K562 (cell line): ENCODE data around the gene RNU6-1. TPM values are rescaled to one million over a fixed set of nuclear protein-coding genes. Genes with fewer than 3 reads are reported as not detected.

Experiments used
- CREB1 ChIP-seq, 2 experiments: sonication (generic) in 1 of 2; formaldehyde crosslinking in 1 of 2; IDR thresholded peaks; 2 replicates each; pipeline versions ENCODE4 v1.6.1 to v1.8.0; 2012 to 2022; ENCODE audit warnings: inconsistent platforms in 1 of 2, mild to moderate bottlenecking in 1 of 2, missing genetic modification reagents in 1 of 2, moderate library complexity in 1 of 2
- CTBP1 ChIP-seq: fragments of 450-650 bp; IDR thresholded peaks from 2 replicates; pipeline ENCODE4 v1.6.1; 2016; ENCODE audit warnings: borderline replicate concordance
- EHMT2 ChIP-seq: fragments of 450-650 bp; IDR thresholded peaks from 2 replicates; pipeline ENCODE4 v1.6.1; 2018; ENCODE audit warnings: antibody characterized with exemption
- HNRNPL ChIP-seq: fragments of 200-400 bp; formaldehyde crosslinking; IDR thresholded peaks from 2 replicates; pipeline ENCODE4 v1.6.1; 2017; ENCODE audit warnings: low read depth, mild to moderate bottlenecking, low read length
- KDM5B ChIP-seq: fragments of 200-600 bp; sonication (generic); IDR thresholded peaks from 2 replicates; pipeline ENCODE4 v1.6.1; 2012; ENCODE audit warnings: low read depth, mild to moderate bottlenecking, moderate library complexity, low read length, control low read depth, inconsistent platforms; ENCODE audit not compliant: insufficient replicate concordance
- NCOA2 ChIP-seq, 2 experiments: fragments of 450-650 bp; IDR thresholded peaks; 2 replicates each; pipeline ENCODE4 v1.6.1; 2018; ENCODE audit warnings: mild to moderate bottlenecking in 2 of 2, moderate library complexity in 1 of 2; ENCODE audit not compliant: partially characterized antibody in 2 of 2
- NR2C2 ChIP-seq, 2 experiments: fragments of 200-800 bp in 1 of 2; sonication (Bioruptor generic) in 1 of 2; sonication (generic) in 1 of 2; formaldehyde crosslinking in 1 of 2; IDR thresholded peaks; 2 replicates each; pipeline versions ENCODE4 v1.6.1 to v1.8.0; 2016 to 2022; ENCODE audit warnings: mild to moderate bottlenecking in 1 of 2, missing compliant biosample characterization in 1 of 2, missing genetic modification characterization in 1 of 2, missing genetic modification reagents in 1 of 2
- ZKSCAN1 ChIP-seq: fragments of 150-350 bp; IDR thresholded peaks from 2 replicates; pipeline ENCODE4 v1.6.1; 2016; ENCODE audit warnings: low read depth, low read length
- ZNF134 ChIP-seq: fragments of 250-450 bp; sonication (Bioruptor Pico); conservative IDR thresholded peaks from 2 replicates; pipeline ENCODE4 v1.4.0; 2020
- ZNF140 ChIP-seq: fragments of 250-450 bp; sonication (Bioruptor Pico); IDR thresholded peaks from 2 replicates; pipeline ENCODE4 v1.8.0; 2021; ENCODE audit warnings: moderate library complexity, mild to moderate bottlenecking, inconsistent platforms
- ZNF551 ChIP-seq: fragments of 250-450 bp; sonication (Bioruptor Pico); IDR thresholded peaks from 2 replicates; pipeline ENCODE4 v1.5.0; 2021; ENCODE audit warnings: mild to moderate bottlenecking, moderate library complexity
- ZNF561 ChIP-seq: fragments of 450-650 bp; formaldehyde crosslinking; conservative IDR thresholded peaks from 2 replicates; pipeline ENCODE4 v1.4.0; 2020; ENCODE audit warnings: mild to moderate bottlenecking, moderate library complexity
- ZNF583 ChIP-seq: fragments of 250-450 bp; sonication (Bioruptor Pico); IDR thresholded peaks from 2 replicates; pipeline ENCODE4 v1.4.0; 2020
- ZSCAN32 ChIP-seq: fragments of 450-650 bp; formaldehyde crosslinking; IDR thresholded peaks from 2 replicates; pipeline ENCODE4 v1.4.0; 2020; ENCODE audit warnings: mild to moderate bottlenecking, moderate library complexity
- polyA plus RNA-seq, 8 experiments: library from polyadenylated mRNA; depleted of rRNA in 4 of 8; stranded (reverse) in 5 of 8; unstranded in 3 of 8; fragments of >200 nt; fragmentation: Nextera tagmentation in 2 of 8; fragmentation: Illumina TruSeq in 1 of 8; extraction: Ambion mirVana in 2 of 8; extraction: Trizol in 1 of 8; gene quantifications; 2 replicates each; pipeline versions ENCODE4 v1.2.1 to v1.2.3, GENCODE V29; 2011 to 2014; ENCODE audit warnings: inconsistent platforms in 1 of 8, missing spikeins in 1 of 8
- total RNA-seq, 7 experiments: library from RNA; depleted of rRNA in 6 of 7; stranded (reverse); fragments of >200 nt in 6 of 7; fragmentation: Illumina TruSeq in 2 of 7; extraction: Trizol in 2 of 7; gene quantifications; 2 replicates each; pipeline versions ENCODE4 v1.2.1 to v1.2.3, GENCODE V29; 2011 to 2021; ENCODE audit warnings: low replicate concordance in 1 of 7
- TF ChIP-seq, protein P1 (sequence below): IDR thresholded peaks from 2 replicates; pipeline ENCODE4 v1.6.1; 2014; ENCODE audit warnings: antibody characterized with exemption
- TF ChIP-seq, protein P2 (sequence below): fragments of 250-450 bp; sonication (Bioruptor Pico); IDR thresholded peaks from 2 replicates; pipeline ENCODE4 v1.4.0; 2020; ENCODE audit warnings: mild to moderate bottlenecking, moderate library complexity
- TF ChIP-seq, protein P3 (sequence below): fragments of 450-650 bp; conservative IDR thresholded peaks from 2 replicates; pipeline ENCODE4 v1.6.1; 2016; ENCODE audit warnings: missing genetic modification characterization, low read depth, mild to moderate bottlenecking, missing compliant biosample characterization, moderate library complexity
- TF ChIP-seq, protein P4 (sequence below): fragments of 250-450 bp; sonication (Bioruptor Pico); IDR thresholded peaks from 2 replicates; pipeline ENCODE4 v1.5.0; 2021
- TF ChIP-seq, protein P5 (sequence below), 2 experiments: fragments of 200-800 bp in 1 of 2; sonication (Bioruptor generic) in 1 of 2; sonication (generic) in 1 of 2; formaldehyde crosslinking in 1 of 2; IDR thresholded peaks in 1 of 2; conservative IDR thresholded peaks in 1 of 2; 2 replicates each; pipeline versions ENCODE4 v1.5.0 to v1.6.1; 2016 to 2020; ENCODE audit warnings: missing compliant biosample characterization in 1 of 2, missing genetic modification characterization in 1 of 2, missing genetic modification reagents in 1 of 2

Gene RNU6-1
- total and polyA plus RNA-seq, 9 of the 15 experiments (the other 6 are each of a cell fraction or from before 2014, with no cell fraction given), result not detected

DNA sequence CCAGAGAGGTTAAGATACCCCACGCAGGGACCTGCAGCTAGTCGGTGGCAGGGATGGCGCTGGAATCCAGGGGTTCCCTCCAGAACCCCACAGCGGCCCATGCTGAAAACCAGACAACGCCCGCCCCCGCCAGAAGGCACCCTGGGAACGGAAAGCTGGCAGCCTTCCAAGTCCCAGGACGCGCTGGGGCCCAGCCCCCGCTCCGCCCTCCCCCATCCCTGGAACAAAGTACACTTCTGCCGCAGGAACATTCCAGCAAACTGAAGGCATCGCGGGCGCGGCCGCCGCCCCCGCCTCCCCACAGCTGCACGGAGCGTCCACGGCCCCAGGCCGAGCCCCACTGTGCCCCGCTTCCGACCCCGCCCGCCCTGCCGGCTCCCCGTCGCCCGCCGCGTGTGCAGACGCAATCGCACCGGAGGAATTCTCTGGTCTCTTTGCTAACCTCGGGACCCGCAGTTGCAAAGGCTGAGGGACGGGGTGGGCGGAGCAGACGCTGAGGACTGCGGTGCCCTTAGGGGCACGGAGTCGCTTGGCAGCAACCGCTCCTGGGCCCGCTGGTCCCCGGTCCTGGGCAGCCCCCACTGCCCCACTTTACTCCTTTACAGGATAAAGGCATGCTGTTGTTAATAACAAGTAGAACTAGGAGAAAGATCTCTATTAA is 44.8 kb upstream of the RNU6-1 start (continued):
- TF ChIP-seq, protein P1, sequence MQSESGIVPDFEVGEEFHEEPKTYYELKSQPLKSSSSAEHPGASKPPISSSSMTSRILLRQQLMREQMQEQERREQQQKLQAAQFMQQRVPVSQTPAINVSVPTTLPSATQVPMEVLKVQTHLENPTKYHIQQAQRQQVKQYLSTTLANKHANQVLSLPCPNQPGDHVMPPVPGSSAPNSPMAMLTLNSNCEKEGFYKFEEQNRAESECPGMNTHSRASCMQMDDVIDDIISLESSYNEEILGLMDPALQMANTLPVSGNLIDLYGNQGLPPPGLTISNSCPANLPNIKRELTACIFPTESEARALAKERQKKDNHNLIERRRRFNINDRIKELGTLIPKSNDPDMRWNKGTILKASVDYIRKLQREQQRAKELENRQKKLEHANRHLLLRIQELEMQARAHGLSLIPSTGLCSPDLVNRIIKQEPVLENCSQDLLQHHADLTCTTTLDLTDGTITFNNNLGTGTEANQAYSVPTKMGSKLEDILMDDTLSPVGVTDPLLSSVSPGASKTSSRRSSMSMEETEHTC, result no peak
- TF ChIP-seq CREB1 (IDR thresholded peaks at IDR 0.05) (peak; percentile 31), CREB1 (CRISPR knock-in tag; IDR thresholded peaks at IDR 0.05) (no peak), KDM5B (peak; percentile 69), HNRNPL (peak; percentile 45; the same call in 1 of the 2 replicates), NR2C2 (CRISPR knock-in tag; IDR thresholded peaks at IDR 0.05) (0 out of 2 replicates have a peak, but pooled peaks have one; percentile 10), NR2C2 (tag; IDR thresholded peaks at IDR 0.05) (peak; percentile 61), ZNF551 (CRISPR knock-in tag) (no peak), CTBP1 (0 out of 2 replicates have a peak, but pooled peaks have one; percentile 55), EHMT2 (no peak), NCOA2 (IDR thresholded peaks at IDR 0.05; ENCODE audit: partially characterized antibody in 2 of 2) (no peak), ZNF134 (CRISPR knock-in tag) (no peak), ZNF583 (CRISPR knock-in tag) (0 out of 2 replicates have a peak, but pooled peaks have one; percentile 8), ZSCAN32 (CRISPR knock-in tag) (no peak), ZNF140 (CRISPR knock-in tag) (no peak), ZKSCAN1 (0 out of 2 replicates have a peak, but pooled peaks have one; percentile 60), ZNF561 (CRISPR knock-in tag) (no peak)
- TF ChIP-seq, protein P2, sequence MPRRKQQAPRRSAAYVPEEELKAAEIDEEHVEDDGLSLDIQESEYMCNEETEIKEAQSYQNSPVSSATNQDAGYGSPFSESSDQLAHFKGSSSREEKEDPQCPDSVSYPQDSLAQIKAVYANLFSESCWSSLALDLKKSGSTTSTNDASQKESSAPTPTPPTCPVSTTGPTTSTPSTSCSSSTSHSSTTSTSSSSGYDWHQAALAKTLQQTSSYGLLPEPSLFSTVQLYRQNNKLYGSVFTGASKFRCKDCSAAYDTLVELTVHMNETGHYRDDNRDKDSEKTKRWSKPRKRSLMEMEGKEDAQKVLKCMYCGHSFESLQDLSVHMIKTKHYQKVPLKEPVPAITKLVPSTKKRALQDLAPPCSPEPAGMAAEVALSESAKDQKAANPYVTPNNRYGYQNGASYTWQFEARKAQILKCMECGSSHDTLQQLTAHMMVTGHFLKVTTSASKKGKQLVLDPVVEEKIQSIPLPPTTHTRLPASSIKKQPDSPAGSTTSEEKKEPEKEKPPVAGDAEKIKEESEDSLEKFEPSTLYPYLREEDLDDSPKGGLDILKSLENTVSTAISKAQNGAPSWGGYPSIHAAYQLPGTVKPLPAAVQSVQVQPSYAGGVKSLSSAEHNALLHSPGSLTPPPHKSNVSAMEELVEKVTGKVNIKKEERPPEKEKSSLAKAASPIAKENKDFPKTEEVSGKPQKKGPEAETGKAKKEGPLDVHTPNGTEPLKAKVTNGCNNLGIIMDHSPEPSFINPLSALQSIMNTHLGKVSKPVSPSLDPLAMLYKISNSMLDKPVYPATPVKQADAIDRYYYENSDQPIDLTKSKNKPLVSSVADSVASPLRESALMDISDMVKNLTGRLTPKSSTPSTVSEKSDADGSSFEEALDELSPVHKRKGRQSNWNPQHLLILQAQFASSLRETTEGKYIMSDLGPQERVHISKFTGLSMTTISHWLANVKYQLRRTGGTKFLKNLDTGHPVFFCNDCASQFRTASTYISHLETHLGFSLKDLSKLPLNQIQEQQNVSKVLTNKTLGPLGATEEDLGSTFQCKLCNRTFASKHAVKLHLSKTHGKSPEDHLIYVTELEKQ (CRISPR knock-in tag), result no peak
- TF ChIP-seq, protein P3, sequence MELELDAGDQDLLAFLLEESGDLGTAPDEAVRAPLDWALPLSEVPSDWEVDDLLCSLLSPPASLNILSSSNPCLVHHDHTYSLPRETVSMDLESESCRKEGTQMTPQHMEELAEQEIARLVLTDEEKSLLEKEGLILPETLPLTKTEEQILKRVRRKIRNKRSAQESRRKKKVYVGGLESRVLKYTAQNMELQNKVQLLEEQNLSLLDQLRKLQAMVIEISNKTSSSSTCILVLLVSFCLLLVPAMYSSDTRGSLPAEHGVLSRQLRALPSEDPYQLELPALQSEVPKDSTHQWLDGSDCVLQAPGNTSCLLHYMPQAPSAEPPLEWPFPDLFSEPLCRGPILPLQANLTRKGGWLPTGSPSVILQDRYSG (tag), result no peak
- TF ChIP-seq, protein P4, sequence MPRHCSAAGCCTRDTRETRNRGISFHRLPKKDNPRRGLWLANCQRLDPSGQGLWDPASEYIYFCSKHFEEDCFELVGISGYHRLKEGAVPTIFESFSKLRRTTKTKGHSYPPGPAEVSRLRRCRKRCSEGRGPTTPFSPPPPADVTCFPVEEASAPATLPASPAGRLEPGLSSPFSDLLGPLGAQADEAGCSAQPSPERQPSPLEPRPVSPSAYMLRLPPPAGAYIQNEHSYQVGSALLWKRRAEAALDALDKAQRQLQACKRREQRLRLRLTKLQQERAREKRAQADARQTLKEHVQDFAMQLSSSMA (CRISPR knock-in tag), result no peak
- TF ChIP-seq, protein P5, sequence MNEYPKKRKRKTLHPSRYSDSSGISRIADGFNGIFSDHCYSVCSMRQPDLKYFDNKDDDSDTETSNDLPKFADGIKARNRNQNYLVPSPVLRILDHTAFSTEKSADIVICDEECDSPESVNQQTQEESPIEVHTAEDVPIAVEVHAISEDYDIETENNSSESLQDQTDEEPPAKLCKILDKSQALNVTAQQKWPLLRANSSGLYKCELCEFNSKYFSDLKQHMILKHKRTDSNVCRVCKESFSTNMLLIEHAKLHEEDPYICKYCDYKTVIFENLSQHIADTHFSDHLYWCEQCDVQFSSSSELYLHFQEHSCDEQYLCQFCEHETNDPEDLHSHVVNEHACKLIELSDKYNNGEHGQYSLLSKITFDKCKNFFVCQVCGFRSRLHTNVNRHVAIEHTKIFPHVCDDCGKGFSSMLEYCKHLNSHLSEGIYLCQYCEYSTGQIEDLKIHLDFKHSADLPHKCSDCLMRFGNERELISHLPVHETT (CRISPR knock-in tag; conservative IDR thresholded peaks at IDR 0.05 in 1 of 2, IDR thresholded peaks at IDR 0.05 in 1 of 2), result no peak; a peak in 2 of 4 replicates
